Measurements from ENCODE around the gene TM4SF20.

TM4SF20 gene, protein sequence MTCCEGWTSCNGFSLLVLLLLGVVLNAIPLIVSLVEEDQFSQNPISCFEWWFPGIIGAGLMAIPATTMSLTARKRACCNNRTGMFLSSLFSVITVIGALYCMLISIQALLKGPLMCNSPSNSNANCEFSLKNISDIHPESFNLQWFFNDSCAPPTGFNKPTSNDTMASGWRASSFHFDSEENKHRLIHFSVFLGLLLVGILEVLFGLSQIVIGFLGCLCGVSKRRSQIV

DNA sequence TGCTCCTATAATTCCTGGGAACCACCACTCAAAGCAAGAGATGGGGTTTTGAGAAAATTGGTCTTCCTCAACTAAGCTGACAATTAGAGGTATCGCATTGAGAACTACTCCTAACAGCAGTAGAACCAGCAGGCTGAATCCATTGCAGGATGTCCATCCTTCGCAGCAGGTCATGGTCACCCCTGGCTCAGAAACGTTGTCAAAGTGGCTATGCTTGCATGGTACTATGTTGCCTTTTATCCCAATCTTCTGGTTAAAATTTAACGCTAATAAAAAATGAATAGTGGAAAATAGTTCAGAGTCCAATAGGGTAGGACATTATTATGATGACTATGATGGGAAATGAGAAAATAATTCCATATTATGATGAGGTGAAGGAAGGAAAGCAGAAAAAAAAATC lies at the start of gene TM4SF20:
Gene TM4SF20, minus strand, starts transcription at position 212 of the 400 bp plus-strand sequence. Its CDS starts 38 bp downstream, at position 174.
- no peak for DNase-seq

DNA sequence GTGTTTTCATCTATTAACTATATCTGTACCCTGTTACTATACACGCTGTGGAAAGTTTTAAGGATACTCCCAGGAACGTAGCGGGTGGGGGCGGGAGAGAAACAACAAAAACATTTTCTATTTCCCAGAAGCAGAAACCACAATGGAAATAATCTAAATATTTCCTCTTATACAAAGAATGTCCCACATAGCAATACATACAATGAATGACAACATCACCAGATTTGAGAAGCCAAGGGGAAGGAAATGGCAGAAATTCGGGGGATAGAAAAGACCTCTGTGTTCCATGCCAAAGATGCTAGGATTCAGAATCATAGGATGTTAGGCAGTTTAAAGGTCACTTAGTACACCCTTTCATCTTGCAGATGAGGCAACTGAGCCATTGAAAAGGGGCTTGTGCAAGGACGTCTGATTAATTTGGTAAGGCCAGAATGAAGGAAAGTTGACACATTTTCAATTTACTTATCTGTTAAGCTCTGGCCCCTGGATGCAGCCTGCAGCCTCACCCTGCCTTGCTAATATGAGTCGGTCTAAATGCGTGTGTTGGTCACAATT lies 49.7 kb upstream of the TM4SF20 start:
- no peak for DNase-seq

GRCh38 chr2:227423656-227424499 lies 44.8 kb upstream of the TM4SF20 start:
- no peak for DNase-seq

GRCh38 chr2:227420087-227421052 lies 41.3 kb upstream of the TM4SF20 start:
- DNase-seq = no peak

DNA sequence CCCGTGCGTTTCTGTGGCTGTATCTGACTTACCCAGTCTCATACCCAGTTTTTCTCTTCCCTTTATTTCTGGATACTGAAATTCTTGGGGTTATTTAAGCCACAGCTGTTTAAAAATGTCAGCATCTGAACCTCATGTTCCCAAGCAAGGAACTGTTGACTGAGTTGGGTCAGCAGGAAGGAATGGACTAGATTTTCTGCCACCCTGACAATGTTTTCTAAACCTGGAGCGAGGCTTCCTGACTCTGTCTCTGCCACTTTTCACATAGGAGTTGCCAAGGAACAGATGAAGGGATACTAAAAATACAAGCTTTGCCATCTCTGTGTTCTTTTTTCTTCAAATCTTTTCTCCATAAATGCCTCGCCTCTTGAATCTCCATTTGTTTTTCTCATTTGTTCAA lies 37.6 kb upstream of the TM4SF20 start:
- no peak for DNase-seq

GRCh38 chr2:227415538-227416424 lies 36.7 kb upstream of the TM4SF20 start:
- DNase-seq = no peak

GRCh38 chr2:227414846-227415245 lies 35.7 kb upstream of the TM4SF20 start:
- DNase-seq = no peak

DNA sequence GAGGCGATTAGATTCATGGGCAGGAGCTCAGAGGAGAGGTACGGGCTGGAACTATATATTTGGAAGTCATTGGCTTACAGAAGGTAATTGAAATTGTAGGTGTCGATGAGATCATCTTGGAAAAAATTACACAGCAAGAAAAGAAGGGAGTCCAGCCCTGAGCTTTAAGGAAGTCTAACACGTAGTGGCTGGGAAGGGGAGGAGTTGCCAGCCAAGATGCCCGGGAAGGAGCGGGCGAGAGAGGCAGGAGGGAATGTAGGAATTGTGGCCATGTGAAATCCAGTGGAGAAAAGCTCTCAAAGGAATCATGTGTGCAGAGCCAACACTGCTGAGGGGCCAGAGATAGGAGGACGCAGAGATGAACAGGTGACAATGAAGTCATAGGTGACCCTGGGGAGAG lies 34.3 kb upstream of the TM4SF20 start:
- no peak for DNase-seq

- DNase-seq = no peak
Observed at GRCh38 chr2:227412877-227413276, 33.8 kb upstream of the TM4SF20 start.

GRCh38 chr2:227411990-227412350 lies 32.9 kb upstream of the TM4SF20 start:
- DNase-seq = no peak

DNA sequence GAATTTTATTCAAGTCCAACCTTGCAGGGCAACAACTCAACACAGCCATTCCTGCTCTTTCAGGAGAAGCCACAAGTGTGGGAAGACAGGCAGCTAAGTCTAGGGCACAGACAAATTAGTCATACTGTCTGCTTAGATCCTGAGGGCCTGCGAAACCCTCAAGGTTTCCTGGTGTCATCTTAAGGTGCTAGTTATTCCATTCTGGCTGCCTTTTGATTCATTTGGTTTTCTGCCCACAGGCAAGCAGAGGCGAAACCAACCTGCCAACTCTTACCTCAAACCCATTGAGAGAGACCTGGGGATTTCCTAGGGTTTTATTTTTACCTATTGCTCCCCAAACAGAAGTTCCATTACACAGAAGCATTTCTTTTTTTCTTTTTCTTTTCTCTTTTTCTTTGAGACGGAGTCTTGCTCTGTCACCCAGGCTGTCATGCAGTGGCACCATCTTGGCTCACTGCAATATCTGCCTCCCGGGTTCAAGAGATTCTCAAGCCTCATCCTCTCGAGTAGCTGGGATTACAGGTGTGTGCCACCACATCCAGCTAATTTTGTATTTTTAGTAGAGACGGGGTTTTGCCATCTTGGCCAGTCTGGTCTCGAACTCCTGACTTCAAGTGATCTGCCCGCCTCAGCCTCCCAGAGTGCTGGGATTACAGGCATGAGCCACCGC lies 32.3 kb upstream of the TM4SF20 start:
- no peak for DNase-seq

- DNase-seq = no peak
Observed at GRCh38 chr2:227410191-227410590, 31.1 kb upstream of the TM4SF20 start.

- DNase-seq = no peak
Observed at GRCh38 chr2:227407591-227408151, 28.6 kb upstream of the TM4SF20 start.

DNA sequence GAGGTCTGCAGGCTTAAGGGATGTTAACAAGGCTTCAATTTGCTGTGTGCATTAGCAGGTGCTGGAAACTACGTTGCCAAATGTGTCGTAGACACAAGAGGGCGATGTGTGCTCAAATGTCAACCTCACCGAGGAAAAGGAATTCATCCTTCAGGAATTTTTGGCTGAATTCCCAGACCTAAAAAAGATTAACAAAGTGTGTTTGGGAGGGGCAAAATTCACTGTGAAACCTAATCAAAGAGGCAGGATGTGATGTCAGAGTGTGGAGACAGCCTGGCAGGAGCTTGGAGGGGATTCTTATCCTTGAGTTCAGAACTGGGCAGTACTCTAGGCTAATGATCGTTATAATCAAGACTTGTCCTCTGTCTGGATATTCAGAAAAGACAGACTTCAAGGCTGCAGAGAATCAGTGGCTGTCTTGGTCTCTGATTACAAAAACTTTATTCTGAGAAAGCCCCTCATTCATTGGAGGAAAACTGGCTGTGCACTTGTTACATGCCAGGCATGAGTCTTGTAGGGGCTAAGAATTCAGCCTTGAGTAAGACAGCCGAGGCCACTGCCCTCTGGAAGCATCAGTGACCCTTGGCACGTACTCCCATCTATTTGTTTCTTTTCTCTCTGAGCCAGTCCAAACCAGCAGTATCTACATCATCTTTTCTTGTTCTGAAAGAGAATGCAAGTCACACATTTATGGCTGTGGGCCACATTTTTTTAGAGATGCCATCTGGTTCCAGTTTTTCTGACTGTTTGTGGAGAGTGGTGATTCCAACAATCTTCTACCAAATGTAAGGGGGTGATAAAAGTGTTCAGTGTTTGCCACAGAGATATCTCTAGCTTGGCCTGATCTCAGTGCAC lies 27.3 kb upstream of the TM4SF20 start:
- DNase-seq = peak; percentile 55

DNA sequence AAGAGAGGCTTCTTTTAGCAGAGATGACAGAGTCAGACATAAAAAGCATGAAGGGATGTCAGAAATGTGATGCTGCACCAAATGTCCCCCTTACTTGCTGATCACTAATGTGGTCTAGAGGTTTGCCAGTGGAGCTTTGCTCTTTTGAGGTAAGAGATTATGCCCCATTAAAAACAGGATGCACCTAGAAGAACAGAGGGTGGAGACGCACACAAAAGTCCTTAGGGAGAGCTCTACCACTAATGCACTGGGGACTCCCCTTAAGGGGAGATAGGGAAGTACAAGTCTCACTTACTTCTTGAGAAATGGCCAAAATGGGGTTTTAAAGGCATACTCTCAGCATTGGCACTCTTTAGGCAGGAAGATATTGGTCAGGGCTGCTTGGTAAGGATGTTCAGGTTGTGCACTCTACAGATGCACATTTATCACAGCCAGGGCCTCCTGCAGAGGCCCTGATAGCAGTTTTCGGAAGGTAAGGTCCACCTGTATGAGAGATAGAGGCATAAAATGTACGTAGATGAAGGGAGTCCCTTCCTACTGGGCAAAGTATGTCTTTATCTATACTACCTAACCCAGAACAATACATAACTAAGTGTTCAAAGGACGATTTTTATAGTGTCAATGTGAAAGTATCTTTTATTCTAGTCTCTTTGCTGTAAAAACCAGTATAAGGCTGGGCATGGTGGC lies 25.6 kb upstream of the TM4SF20 start:
- DNase-seq = no peak

DNA sequence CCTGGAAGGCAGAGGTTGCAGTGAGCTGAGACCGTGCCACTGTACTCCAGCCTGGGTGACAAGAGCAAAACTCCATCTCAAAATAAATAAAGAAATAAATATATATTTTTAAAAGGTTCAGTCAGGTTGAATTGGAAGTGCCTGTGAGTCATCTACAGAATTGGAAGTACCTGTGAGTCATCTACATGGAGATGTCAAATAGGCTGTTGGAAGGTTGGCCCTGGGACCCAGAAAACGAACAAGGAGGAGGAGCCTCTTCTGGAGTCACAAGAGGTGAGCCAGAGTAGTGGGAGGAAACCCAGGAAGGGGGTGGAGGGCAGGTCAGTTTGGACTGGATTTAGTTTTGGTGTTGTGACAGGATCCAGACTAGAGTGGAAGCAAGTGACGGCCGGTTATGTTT lies 23.9 kb upstream of the TM4SF20 start:
- DNase-seq = no peak

GRCh38 chr2:227402321-227402720 lies 23.2 kb upstream of the TM4SF20 start:
- DNase-seq = no peak

DNA sequence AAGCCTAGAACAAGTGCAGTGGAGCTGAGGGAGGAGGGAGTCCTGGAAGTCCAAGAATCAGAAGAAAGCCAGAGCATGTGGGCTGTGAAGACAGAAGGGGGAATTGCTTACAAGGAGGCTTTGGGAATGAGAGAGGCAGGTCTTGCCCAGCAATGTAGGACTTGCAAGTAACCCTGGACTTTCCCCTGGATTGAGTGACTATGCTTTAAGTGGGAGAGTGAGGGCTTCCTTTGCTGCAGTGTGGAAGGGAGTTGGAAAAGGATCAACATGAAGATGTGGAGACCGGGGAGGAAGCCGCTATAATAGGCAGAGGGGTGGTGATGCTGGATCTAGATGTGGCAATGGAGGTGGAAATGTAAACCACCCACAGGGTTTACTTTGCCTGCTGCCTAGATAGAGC lies 22.4 kb upstream of the TM4SF20 start:
- DNase-seq = no peak

All from NCI-H2107 (cell line).